HPDE6-E6E7 (cell line): Measurements from ENCODE around the gene CACTIN.

Source experiments
- DNase-seq: peaks from one replicate; pipeline ENCODE4 v3.0.0; 2011; ENCODE audit warnings: missing footprints; ENCODE audit errors: extremely low spot score

Gene CACTIN

GRCh38 chr19:3646336-3647092 lies 19.9 kb upstream of the CACTIN start:
- no peak for DNase-seq

GRCh38 chr19:3645726-3646125 lies 19.1 kb upstream of the CACTIN start:
- DNase-seq = no peak

GRCh38 chr19:3645067-3645396 lies 18.4 kb upstream of the CACTIN start:
- DNase-seq = no peak

GRCh38 chr19:3644351-3645066 lies 17.9 kb upstream of the CACTIN start:
- DNase-seq = no peak

GRCh38 chr19:3643674-3644313 lies 17.2 kb upstream of the CACTIN start:
- no peak for DNase-seq

GRCh38 chr19:3642987-3643673 lies 16.5 kb upstream of the CACTIN start:
- DNase-seq = no peak

- DNase-seq = no peak
Measured at GRCh38 chr19:3642296-3642695, 15.7 kb upstream of the CACTIN start.

GRCh38 chr19:3641515-3642269 lies 15.1 kb upstream of the CACTIN start:
- no peak for DNase-seq

GRCh38 chr19:3639479-3639878 lies 12.9 kb upstream of the CACTIN start:
- DNase-seq = no peak

- no peak for DNase-seq
Measured at GRCh38 chr19:3638208-3639193, 11.9 kb upstream of the CACTIN start.

- no peak for DNase-seq
Measured at GRCh38 chr19:3637621-3638020, 11.0 kb upstream of the CACTIN start.

GRCh38 chr19:3636962-3637361 lies 10.4 kb upstream of the CACTIN start:
- no peak for DNase-seq

GRCh38 chr19:3636506-3636905 lies 9.9 kb upstream of the CACTIN start:
- DNase-seq = no peak

- DNase-seq = no peak
Measured at GRCh38 chr19:3634496-3635045, 8.0 kb upstream of the CACTIN start.

GRCh38 chr19:3633559-3633988 lies 7.0 kb upstream of the CACTIN start:
- no peak for DNase-seq

- DNase-seq = no peak
Measured at GRCh38 chr19:3632739-3633558, 6.4 kb upstream of the CACTIN start.

- no peak for DNase-seq
Measured at GRCh38 chr19:3632098-3632497, 5.5 kb upstream of the CACTIN start.

GRCh38 chr19:3631053-3631861 lies 4.7 kb upstream of the CACTIN start:
- no peak for DNase-seq
